HUES48 (cell line): ENCODE data around the gene IRF9.

ENCODE experiments used
- H3K27ac ChIP-seq: one replicate; pipeline ENCODE4 v1.7.0; 2013; ENCODE audit warnings: low read depth, low read length, inconsistent platforms
- H3K27me3 ChIP-seq: 2 replicates; pipeline ENCODE4 v1.6.1; 2013; ENCODE audit warnings: mild to moderate bottlenecking, low read length; ENCODE audit not compliant: control insufficient read depth, insufficient read depth
- H3K36me3 ChIP-seq: 2 replicates; pipeline ENCODE4 v1.6.1; 2013; ENCODE audit warnings: low read length; ENCODE audit not compliant: control insufficient read depth, insufficient read depth
- H3K4me1 ChIP-seq: 2 replicates; pipeline ENCODE4 v1.6.1; 2013; ENCODE audit warnings: mild to moderate bottlenecking, low read length; ENCODE audit not compliant: control insufficient read depth, insufficient read depth
- H3K4me3 ChIP-seq: 2 replicates; pipeline ENCODE4 v1.5.1; 2013; ENCODE audit warnings: mild to moderate bottlenecking, low read depth, low read length
- H3K9ac ChIP-seq: 2 replicates; pipeline ENCODE4 v1.6.1; 2013; ENCODE audit warnings: mild to moderate bottlenecking, low read depth, low read length, moderate library complexity
- H3K9me3 ChIP-seq: 2 replicates; pipeline ENCODE4 v1.6.1; 2013; ENCODE audit warnings: low read length; ENCODE audit not compliant: control insufficient read depth, insufficient read depth

IRF9 gene

DNA sequence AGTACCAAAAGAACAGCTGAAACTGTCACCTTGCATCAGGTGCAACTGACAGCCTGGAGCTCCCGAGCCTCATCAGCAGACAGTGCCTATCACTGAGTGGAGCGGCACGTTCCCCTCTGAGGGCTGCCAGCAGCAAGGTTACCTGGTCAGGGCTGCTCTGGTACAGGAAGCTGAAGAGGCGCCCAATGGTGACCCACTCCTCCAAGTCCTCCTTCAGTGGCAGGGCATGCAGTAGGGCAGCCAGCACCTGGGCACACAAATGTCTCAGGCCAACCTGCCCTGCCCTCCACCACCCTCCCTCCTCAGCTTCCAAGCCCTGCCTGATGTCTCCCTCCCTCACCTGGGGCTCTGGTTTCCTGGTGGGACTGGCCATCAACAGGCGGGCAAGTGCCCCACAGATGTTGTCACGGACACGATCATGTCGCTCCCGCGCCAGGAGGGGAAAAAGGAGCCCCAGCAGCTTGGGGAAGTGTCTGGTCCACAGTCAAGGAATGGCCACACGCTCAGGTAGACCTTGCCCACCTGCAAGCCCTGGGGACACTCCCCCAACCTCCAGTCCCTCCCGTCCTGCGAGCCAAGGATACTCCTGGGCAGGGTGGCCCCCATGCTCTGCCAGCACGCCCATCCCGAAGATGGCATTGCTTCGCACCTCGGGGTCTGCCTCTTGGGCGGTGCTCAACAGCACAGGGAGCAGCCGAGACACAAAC, 20.5 kb downstream of the IRF9 start:
- Histone ChIP-seq H3K4me1 (no peaks in the 10 kb centered on the region), H3K36me3 (peaks cover 98% of the 10 kb centered on the region), H3K27ac (no peak overlapping the region), H3K27me3 (no peaks in the 10 kb centered on the region), H3K9ac (no peak overlapping the region), H3K4me3 (no peak overlapping the region), H3K9me3 (no peaks in the 10 kb centered on the region)

GRCh38 chr14:24182110-24182882, 21.2 kb downstream of the IRF9 start:
- Histone ChIP-seq H3K4me1 (no peaks in the 10 kb centered on the region), H3K27me3 (no peaks in the 10 kb centered on the region), H3K9ac (no peak overlapping the region), H3K9me3 (no peaks in the 10 kb centered on the region), H3K36me3 (peaks cover 98% of the 10 kb centered on the region), H3K4me3 (no peak overlapping the region), H3K27ac (no peak overlapping the region)

DNA sequence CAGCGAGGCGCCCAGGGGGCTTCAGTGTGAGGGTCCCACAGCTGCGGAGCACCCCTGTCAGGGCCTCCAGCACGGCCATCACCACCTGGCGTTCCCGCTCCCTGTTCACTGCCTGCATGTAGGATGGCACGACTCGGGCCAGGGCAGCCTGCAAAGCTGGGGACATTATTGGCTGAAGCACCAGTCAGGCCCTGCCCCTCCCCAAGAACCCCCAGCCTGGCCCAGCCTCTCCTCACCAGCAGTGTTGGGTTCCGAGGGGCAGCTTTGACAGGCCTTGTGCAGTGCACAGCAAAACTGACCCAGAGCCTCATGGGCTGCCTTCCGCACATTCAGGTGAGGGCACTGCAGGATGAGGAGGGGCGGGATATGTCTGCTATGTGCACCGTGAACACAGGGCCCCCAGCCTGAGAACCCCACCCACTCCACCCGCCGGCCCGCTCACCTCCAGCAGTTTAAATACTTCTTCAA, 22.0 kb downstream of the IRF9 start:
- Histone ChIP-seq H3K27ac (no peak overlapping the region), H3K4me1 (peaks cover 3% of the 10 kb centered on the region), H3K27me3 (no peaks in the 10 kb centered on the region), H3K9ac (no peak overlapping the region), H3K4me3 (no peak overlapping the region), H3K36me3 (peaks cover 95% of the 10 kb centered on the region), H3K9me3 (no peaks in the 10 kb centered on the region)

- no peaks in the 10 kb centered on the region for H3K27me3 ChIP-seq
- no peak overlapping the region for H3K4me3 ChIP-seq
- H3K9ac ChIP-seq, result no peak overlapping the region
- peaks cover 82% of the 10 kb centered on the region for H3K36me3 ChIP-seq
- peaks cover 3% of the 10 kb centered on the region for H3K4me1 ChIP-seq
- no peak overlapping the region for H3K27ac ChIP-seq
- no peaks in the 10 kb centered on the region for H3K9me3 ChIP-seq
Measured at GRCh38 chr14:24184104-24184970, 23.3 kb downstream of the IRF9 start.

DNA sequence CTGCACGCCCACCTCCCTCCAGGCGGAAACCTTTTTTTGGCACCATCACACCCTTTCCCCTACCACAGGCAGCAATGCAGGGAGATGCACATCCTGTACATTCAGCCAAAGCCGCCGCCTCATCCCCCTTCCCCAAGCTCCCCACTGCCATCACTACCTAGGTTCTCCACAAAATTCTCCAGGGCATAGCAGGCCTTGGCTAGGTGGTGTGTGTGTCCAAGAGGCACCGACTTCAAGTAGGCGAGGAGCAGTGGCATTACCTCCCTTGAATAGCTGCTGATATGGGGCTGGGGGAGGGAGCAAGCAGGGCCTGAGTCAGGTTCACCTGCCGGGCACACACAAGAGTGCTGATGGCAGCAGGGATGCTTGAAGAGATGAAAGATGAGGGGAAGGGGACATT, 24.0 kb downstream of the IRF9 start:
- Histone ChIP-seq H3K27ac (no peak overlapping the region), H3K4me3 (no peak overlapping the region), H3K36me3 (peaks cover 75% of the 10 kb centered on the region), H3K27me3 (no peaks in the 10 kb centered on the region), H3K9me3 (no peaks in the 10 kb centered on the region), H3K4me1 (peaks cover 3% of the 10 kb centered on the region), H3K9ac (no peak overlapping the region)

GRCh38 chr14:24185741-24186140, 24.7 kb downstream of the IRF9 start:
- Histone ChIP-seq H3K4me1 (peaks cover 3% of the 10 kb centered on the region), H3K27ac (no peak overlapping the region), H3K9ac (no peak overlapping the region), H3K36me3 (peaks cover 68% of the 10 kb centered on the region), H3K4me3 (no peak overlapping the region), H3K9me3 (no peaks in the 10 kb centered on the region), H3K27me3 (no peaks in the 10 kb centered on the region)

GRCh38 chr14:24186831-24187538, 25.9 kb downstream of the IRF9 start:
- Histone ChIP-seq H3K9ac (no peak overlapping the region), H3K27ac (no peak overlapping the region), H3K4me3 (no peak overlapping the region), H3K36me3 (peaks cover 64% of the 10 kb centered on the region), H3K4me1 (peaks cover 3% of the 10 kb centered on the region), H3K27me3 (no peaks in the 10 kb centered on the region), H3K9me3 (no peaks in the 10 kb centered on the region)

DNA sequence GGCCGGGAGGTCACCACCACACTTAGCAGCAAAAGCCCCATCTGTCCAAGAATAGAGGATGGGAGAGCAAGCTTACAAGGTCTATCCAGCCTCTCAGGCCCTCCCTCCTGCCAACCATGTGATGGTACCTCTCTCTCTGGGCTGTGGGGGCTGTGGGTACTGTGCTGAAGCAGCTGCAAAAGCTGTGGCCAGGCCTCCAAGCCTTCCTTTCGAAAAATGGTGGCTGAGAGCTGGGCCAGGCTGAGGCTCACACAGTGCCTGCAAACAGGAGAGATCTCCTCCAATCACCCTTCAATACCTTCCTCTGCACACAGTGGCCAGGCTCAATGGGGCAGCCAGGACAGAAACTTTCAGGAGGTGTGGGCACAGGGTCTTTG, 26.5 kb downstream of the IRF9 start:
- Histone ChIP-seq H3K4me3 (peak overlapping the region; percentile 89), H3K9me3 (no peaks in the 10 kb centered on the region), H3K27ac (no peak overlapping the region), H3K9ac (no peak overlapping the region), H3K4me1 (peaks cover 3% of the 10 kb centered on the region), H3K36me3 (peaks cover 64% of the 10 kb centered on the region), H3K27me3 (no peaks in the 10 kb centered on the region)

GRCh38 chr14:24188251-24189058, 27.4 kb downstream of the IRF9 start, which contains the start of gene IPO4:
Gene IPO4 (minus strand): TSS chr14:24188816. CDS start chr14:24188787, 29 bp downstream.
- Histone ChIP-seq H3K36me3 (peaks cover 61% of the 10 kb centered on the region), H3K9me3 (no peaks in the 10 kb centered on the region), H3K27me3 (no peaks in the 10 kb centered on the region), H3K9ac (peak within 1 kb of the TSS; percentile 70), H3K27ac (peak within 1 kb of the TSS; percentile 86), H3K4me1 (peaks cover 3% of the 10 kb centered on the region), H3K4me3 (peak within 1 kb of the TSS; percentile 89)

- Histone ChIP-seq H3K4me3 (peak overlapping the region; percentile 44), H3K27ac (peak overlapping the region; percentile 43), H3K27me3 (no peaks in the 10 kb centered on the region)
Measured at GRCh38 chr14:24189059-24189375, 28.0 kb downstream of the IRF9 start.

More at GRCh38 chr14:24189059-24189375, 28.0 kb downstream of the IRF9 start:
- H3K4me1 ChIP-seq, result peaks cover 3% of the 10 kb centered on the region
- no peaks in the 10 kb centered on the region for H3K9me3 ChIP-seq
- H3K9ac ChIP-seq, result no peak overlapping the region
- peaks cover 56% of the 10 kb centered on the region for H3K36me3 ChIP-seq
